Activated CD8-positive, alpha-beta T cell treated with anti-CD3 and anti-CD28 coated beads for 36 hours (primary cell): ENCODE measurements around the gene EPHB6. TPM values are rescaled to one million over a fixed set of nuclear protein-coding genes. Genes with fewer than 3 reads are reported as not detected.

Source experiments
- ATAC-seq: fragments of 200-7000 bp; cut with Tn5 transposase; one replicate; pipeline ENCODE4 v1.10.0; 2021; ENCODE audit warnings: mild to moderate bottlenecking, moderate library complexity
- CTCF ChIA-PET: fragments of 350-600 bp; sonication (Branson Sonifier 250); formaldehyde crosslinking; loops from one replicate; lab custom pipeline; 2021; ENCODE audit warnings: antibody characterized with exemption; lab: Charles Lee
- POLR2A ChIA-PET: fragments of 350-600 bp; sonication (Branson Sonifier 250); formaldehyde crosslinking; loops from one replicate; lab custom pipeline; 2021; ENCODE audit warnings: antibody characterized with exemption; lab: Charles Lee
- DNase-seq: peaks from one replicate; pipeline ENCODE4 v3.0.0-alpha.2; 2020
- H3K27ac Mint-ChIP-seq: one replicate; pipeline ENCODE4 v1.8.0; 2021; ENCODE audit warnings: mild to moderate bottlenecking, mixed read lengths
- H3K27me3 Mint-ChIP-seq: one replicate; pipeline ENCODE4 v1.8.0; 2021; ENCODE audit warnings: mixed read lengths
- H3K36me3 Mint-ChIP-seq: one replicate; pipeline ENCODE4 v1.8.0; 2021; ENCODE audit warnings: low read depth, mixed read lengths
- H3K4me1 Mint-ChIP-seq: one replicate; pipeline ENCODE4 v1.8.0; 2021; ENCODE audit warnings: low read depth, mixed read lengths
- H3K4me3 Mint-ChIP-seq: one replicate; pipeline ENCODE4 v1.8.0; 2021; ENCODE audit warnings: mild to moderate bottlenecking, moderate library complexity, mixed read lengths
- H3K9me3 Mint-ChIP-seq: one replicate; pipeline ENCODE4 v1.8.0; 2021; ENCODE audit warnings: mixed read lengths
- CTCF ChIP-seq: fragments of 200-600 bp; IDR thresholded peaks from one replicate; pipeline ENCODE4 v1.8.0; 2022; ENCODE audit warnings: antibody characterized with exemption, mild to moderate bottlenecking
- intact Hi-C: fragments of 100-400 bp; cut with micrococcal nuclease; formaldehyde crosslinking; loops from one replicate; pipeline ENCODE4 v1.10.0; 2022
- total RNA-seq, 2 experiments: library from RNA; stranded (reverse); gene quantifications; one replicate each; pipeline ENCODE4 v1.2.3, GENCODE V29; 2021

Gene EPHB6
- total RNA-seq, 2 experiments from 2014 or later = 3.5 to 5.5 TPM

GRCh38 chr7:142814451-142814850, 40.4 kb upstream of the EPHB6 start:
- H3K4me3 Mint-ChIP-seq = no peak overlapping the region
- TF ChIP-seq CTCF = no peak
- no peaks in the 10 kb centered on the region for H3K9me3 Mint-ChIP-seq
- DNase-seq = no peak
- peaks cover 42% of the 10 kb centered on the region for H3K4me1 Mint-ChIP-seq
- ATAC-seq = no peak
- POLR2A ChIA-PET = interaction anchor here (1.1 to 25.3 kb wide), 2 partner anchors 22 to 279 kb away, joined by 3 to 1391 read pairs; no protein-coding TSS in a partner anchor
- intact Hi-C loops = loop anchor here (5.0 kb wide), 1 partner anchor 492 kb away; no protein-coding TSS in a partner anchor
- H3K27me3 Mint-ChIP-seq = no peaks in the 10 kb centered on the region
- no peak overlapping the region for H3K27ac Mint-ChIP-seq
- H3K36me3 Mint-ChIP-seq = no peaks in the 10 kb centered on the region
- CTCF ChIA-PET = interaction anchor here (1.1 to 8.6 kb wide), 8 partner anchors 19 to 511 kb away, joined by 3 to 59 read pairs (median 4); no protein-coding TSS in a partner anchor

GRCh38 chr7:142815134-142815533, 39.7 kb upstream of the EPHB6 start:
- H3K9me3 Mint-ChIP-seq = no peaks in the 10 kb centered on the region
- TF ChIP-seq CTCF = no peak
- peaks cover 1% of the 10 kb centered on the region for H3K27me3 Mint-ChIP-seq
- peaks cover 37% of the 10 kb centered on the region for H3K4me1 Mint-ChIP-seq
- no peaks in the 10 kb centered on the region for H3K36me3 Mint-ChIP-seq
- ATAC-seq (no peak), DNase-seq (no peak)
- intact Hi-C loops = no loop called here
- POLR2A ChIA-PET = interaction anchor here (25.3 kb wide), 1 partner anchor 23 kb away, joined by 1391 read pairs; no protein-coding TSS in a partner anchor
- CTCF ChIA-PET = interaction anchor here (1.1 to 8.6 kb wide), 5 partner anchors 67 to 512 kb away, joined by 3 to 59 read pairs (median 4); no protein-coding TSS in a partner anchor
- no peak overlapping the region for H3K4me3 Mint-ChIP-seq
- no peak overlapping the region for H3K27ac Mint-ChIP-seq

GRCh38 chr7:142817506-142817905, 37.4 kb upstream of the EPHB6 start:
- POLR2A ChIA-PET = interaction anchor here (1.8 to 25.3 kb wide), 2 partner anchors 8 to 25 kb away, joined by 12 to 1391 read pairs; no protein-coding TSS in a partner anchor
- Mint-ChIP-seq H3K4me3 (no peak overlapping the region), H3K27ac (no peak overlapping the region), H3K36me3 (no peaks in the 10 kb centered on the region), H3K9me3 (peaks cover 5% of the 10 kb centered on the region), H3K4me1 (peaks cover 19% of the 10 kb centered on the region), H3K27me3 (peaks cover 5% of the 10 kb centered on the region)
- intact Hi-C loops = no loop called here
- no peak for ATAC-seq
- TF ChIP-seq CTCF = no peak
- CTCF ChIA-PET = interaction anchor here (0.9 to 3.0 kb wide), 13 partner anchors 7 to 405 kb away, joined by 3 to 18 read pairs (median 4); partner anchors contain the start of gene EPHB6
- DNase-seq = no peak

- H3K27ac Mint-ChIP-seq = no peak overlapping the region
- CTCF ChIA-PET = interaction anchor here (1.2 to 3.4 kb wide), 5 partner anchors 9 to 187 kb away, joined by 3 to 24 read pairs (median 5); partner anchors contain the start of gene EPHB6
Observed at GRCh38 chr7:142819530-142819929, 35.3 kb upstream of the EPHB6 start.

More at GRCh38 chr7:142819530-142819929, 35.3 kb upstream of the EPHB6 start:
- POLR2A ChIA-PET = interaction anchor here (1.8 to 25.3 kb wide), 3 partner anchors 10 to 27 kb away, joined by 5 to 1391 read pairs (median 12); no protein-coding TSS in a partner anchor
- Mint-ChIP-seq H3K4me3 (no peak overlapping the region), H3K27me3 (peaks cover 5% of the 10 kb centered on the region), H3K36me3 (no peaks in the 10 kb centered on the region), H3K9me3 (peaks cover 5% of the 10 kb centered on the region), H3K4me1 (peaks cover 6% of the 10 kb centered on the region)
- ATAC-seq (no peak), DNase-seq (no peak)
- no peak for TF ChIP-seq CTCF
- intact Hi-C loops = no loop called here
